GM06990 (cell line): ENCODE results near the gene MECP2.

Experiments
- DNase-seq: peaks from one replicate; pipeline ENCODE4 v3.0.0-alpha.2; 2011; ENCODE audit not compliant: insufficient read length; ENCODE audit errors: extremely low read depth
- H3K27me3 ChIP-seq: replicated peaks from 2 replicates; pipeline ENCODE4 v1.6.0; 2011; ENCODE audit warnings: low read length; ENCODE audit not compliant: control insufficient read depth, insufficient read depth
- H3K36me3 ChIP-seq: 2 replicates; pipeline ENCODE4 v1.5.1; 2011; ENCODE audit warnings: low read length; ENCODE audit not compliant: control insufficient read depth, insufficient read depth
- H3K4me3 ChIP-seq: replicated peaks from 2 replicates; pipeline ENCODE4 v1.5.1; 2011; ENCODE audit warnings: low read depth, mild to moderate bottlenecking, control low read depth, low read length
- CTCF ChIP-seq: IDR thresholded peaks from 2 replicates; pipeline ENCODE4 v1.5.1; 2011; ENCODE audit warnings: low read length, control low read depth, mild to moderate bottlenecking, inconsistent platforms; ENCODE audit not compliant: insufficient read depth, poor library complexity, severe bottlenecking

Gene MECP2

GRCh38 chrX:154015581-154016264 lies 81.8 kb downstream of the MECP2 start:
- Histone ChIP-seq H3K36me3 (peaks cover 11% of the 10 kb centered on the region), H3K4me3 (no peak overlapping the region), H3K27me3 (no peaks in the 10 kb centered on the region)
- no peak for DNase-seq
- no peak for TF ChIP-seq CTCF

- DNase-seq: no peak
- Histone ChIP-seq H3K27me3 (no peaks in the 10 kb centered on the region), H3K36me3 (peaks cover 13% of the 10 kb centered on the region), H3K4me3 (no peak overlapping the region)
- no peak for TF ChIP-seq CTCF
These were observed 82.8 kb downstream of the MECP2 start for GRCh38 chrX:154014429-154015380.

- peaks cover 13% of the 10 kb centered on the region for H3K36me3 ChIP-seq
- H3K27me3 ChIP-seq: no peaks in the 10 kb centered on the region
- DNase-seq: no peak
- no peak overlapping the region for H3K4me3 ChIP-seq
- peak; percentile 89 for TF ChIP-seq CTCF
These were observed 83.7 kb downstream of the MECP2 start for GRCh38 chrX:154013614-154014360.

GRCh38 chrX:154013001-154013421 lies 84.5 kb downstream of the MECP2 start:
- H3K36me3 ChIP-seq: peaks cover 13% of the 10 kb centered on the region
- DNase-seq: no peak
- TF ChIP-seq CTCF: no peak
- H3K4me3 ChIP-seq: no peak overlapping the region
- no peaks in the 10 kb centered on the region for H3K27me3 ChIP-seq

- no peak for TF ChIP-seq CTCF
- Histone ChIP-seq H3K36me3 (peaks cover 13% of the 10 kb centered on the region), H3K4me3 (no peak overlapping the region), H3K27me3 (no peaks in the 10 kb centered on the region)
- no peak for DNase-seq
These were observed 85.1 kb downstream of the MECP2 start for GRCh38 chrX:154012336-154012991.
